H1 (cell line): ENCODE data around the gene ZWILCH. TPM values are rescaled to one million over a fixed set of nuclear protein-coding genes. Genes with fewer than 3 reads are reported as not detected.

Experiments used
- CHD1 ChIP-seq: IDR thresholded peaks from 2 replicates; pipeline ENCODE4 v1.6.1; 2012; ENCODE audit warnings: low read depth, low read length, improper control_type of control experiment
- CHD7 ChIP-seq: fragments of 300-600 bp; sonication (generic); IDR thresholded peaks from 2 replicates; pipeline ENCODE4 v1.7.1; 2012; ENCODE audit warnings: low read length, moderate library complexity, mild to moderate bottlenecking, inconsistent platforms; ENCODE audit not compliant: insufficient replicate concordance
- GABPA ChIP-seq: IDR thresholded peaks from 2 replicates; pipeline ENCODE4 v1.6.1; 2011; ENCODE audit warnings: mild to moderate bottlenecking, low read length, moderate library complexity, borderline replicate concordance; ENCODE audit not compliant: insufficient read depth
- SUZ12 ChIP-seq: fragments of 200-600 bp; sonication (generic); IDR thresholded peaks from 2 replicates; pipeline ENCODE4 v1.6.1; 2012; ENCODE audit warnings: mild to moderate bottlenecking, inconsistent platforms, low read length, moderate library complexity, mixed read lengths
- polyA plus RNA-seq, 7 experiments: library from polyadenylated mRNA; depleted of rRNA in 3 of 7; stranded (reverse) in 5 of 7; unstranded in 2 of 7; fragments of >200 nt in 5 of 7; fragments of 200-250 nt in 2 of 7; gene quantifications; 1 replicate in 5 of 7; 2 replicates in 1 of 7; 4 replicates in 1 of 7; pipeline versions ENCODE4 v1.2.1 to v1.2.3, GENCODE V29; 2011 to 2013; ENCODE audit warnings: missing spikeins in 2 of 7, mixed read lengths in 2 of 7
- total RNA-seq: library from RNA; stranded (reverse); fragmentation: NEBNext Ultra II Directional; extraction: Animal tissue kit (Norgen Biotek cat#: 25700); gene quantifications from 2 replicates; pipeline ENCODE4 v1.2.1, GENCODE V29; 2021

The ZWILCH gene
- total and polyA plus RNA-seq, 2 of the 8 experiments (the other 6 are each of a cell fraction or from before 2014, with no cell fraction given), result 18.1 to 61.5 TPM

DNA sequence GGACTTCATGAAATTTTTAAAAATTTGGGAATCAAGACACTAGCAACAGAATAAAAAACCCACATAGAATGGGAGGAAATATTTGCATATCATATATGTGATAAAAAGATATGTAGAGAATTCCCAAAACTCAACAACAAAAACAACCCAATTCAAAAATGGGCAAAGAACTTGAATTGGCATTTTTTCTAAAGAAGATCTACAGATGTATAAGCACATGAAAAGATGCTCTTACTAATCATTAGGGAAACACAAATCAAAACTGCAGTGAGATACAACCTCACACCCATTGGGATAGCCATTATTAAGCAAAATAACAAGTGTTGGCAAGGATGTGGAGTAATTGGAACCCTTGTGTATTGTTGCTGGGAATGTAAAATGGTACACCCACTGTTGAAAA, 50.6 kb downstream of the ZWILCH start (continued):
- TF ChIP-seq CHD7 (no peak), GABPA (no peak), CHD1 (no peak), SUZ12 (no peak)
